Nephron (organoid): ENCODE results near the gene UBE2V1.
A peak's percentile ranks its signal among the peaks of the same experiment; 100 is the strongest.
"Not testable (repeated sequence)": the region's sequence is repeated elsewhere in the genome, so short reads cannot be mapped to it uniquely, and the experiment has no call there.

Experiments used
- H3K27ac Mint-ChIP-seq, 3 experiments: 2 replicates each; pipeline ENCODE4 v1.8.0; 2020; ENCODE audit warnings: mixed read lengths in 3 of 3, mild to moderate bottlenecking in 2 of 3, moderate library complexity in 1 of 3
- H3K27me3 Mint-ChIP-seq: 2 replicates; pipeline ENCODE4 v1.8.0; 2021; ENCODE audit warnings: low read depth, mild to moderate bottlenecking, moderate library complexity, mixed read lengths
- H3K36me3 Mint-ChIP-seq: 2 replicates; pipeline ENCODE4 v1.8.0; 2020; ENCODE audit warnings: low read depth, mixed read lengths
- H3K4me1 Mint-ChIP-seq: 2 replicates; pipeline ENCODE4 v1.8.0; 2020; ENCODE audit warnings: mixed read lengths
- H3K4me3 Mint-ChIP-seq, 3 experiments: 2 replicates each; pipeline ENCODE4 v1.8.0; 2020; ENCODE audit warnings: mild to moderate bottlenecking in 3 of 3, mixed read lengths in 3 of 3, moderate library complexity in 2 of 3
- H3K9me3 Mint-ChIP-seq: 2 replicates; pipeline ENCODE4 v1.8.0; 2020; ENCODE audit warnings: mixed read lengths
- CTCF ChIP-seq, 3 experiments: fragments of 200-600 bp; sonication (generic); IDR thresholded peaks; one replicate each; pipeline ENCODE4 v1.5.0; 2021; ENCODE audit warnings: antibody characterized with exemption in 3 of 3; ENCODE audit not compliant: unreplicated experiment in 3 of 3

Gene UBE2V1

GRCh38 chr20:50112512-50113419 lies at the start of gene UBE2V1:
Gene UBE2V1, minus strand, starts transcription at chr20:50113150. Its CDS starts 22 bp downstream, at chr20:50113128.
- Mint-ChIP-seq H3K27me3 (no peaks in the 10 kb centered on the region), H3K4me1 (peaks cover 73% of the 10 kb centered on the region), H3K27ac (peak within 1 kb of the TSS; percentile 97 to 98 (median 98)), H3K4me3 (peak within 1 kb of the TSS; percentile 94 to 100 (median 99)), H3K36me3 (peaks cover 10% of the 10 kb centered on the region), H3K9me3 (no peaks in the 10 kb centered on the region)
- TF ChIP-seq CTCF (IDR thresholded peaks at IDR 0.05; ENCODE audit: unreplicated experiment in 3 of 3): no peak

- H3K4me3 Mint-ChIP-seq, H3K27me3 Mint-ChIP-seq: not testable (repeated sequence)
Measured at GRCh38 chr20:50161494-50161893, 48.5 kb upstream of the UBE2V1 start.

GRCh38 chr20:50153500-50154377 lies 40.8 kb upstream of the UBE2V1 start, which contains the start of gene PEDS1:
Gene PEDS1, minus strand, starts transcription at chr20:50153723. Its CDS starts 86 bp downstream, at chr20:50153637.
- peaks cover 6% of the 10 kb centered on the region for H3K36me3 Mint-ChIP-seq
- no peak for TF ChIP-seq CTCF (IDR thresholded peaks at IDR 0.05; ENCODE audit: unreplicated experiment in 3 of 3)
- H3K27me3 Mint-ChIP-seq: peaks cover 4% of the 10 kb centered on the region
- H3K27ac Mint-ChIP-seq: peak within 1 kb of the TSS; percentile 49 to 72 (median 55)
- no peaks in the 10 kb centered on the region for H3K9me3 Mint-ChIP-seq
- H3K4me1 Mint-ChIP-seq: peaks cover 48% of the 10 kb centered on the region
- H3K4me3 Mint-ChIP-seq: peak within 1 kb of the TSS; percentile 86 to 90 (median 87)

More at GRCh38 chr20:50161494-50161893, 48.5 kb upstream of the UBE2V1 start:
- not testable (repeated sequence) for H3K27ac Mint-ChIP-seq, H3K9me3 Mint-ChIP-seq, H3K36me3 Mint-ChIP-seq
- H3K4me1 Mint-ChIP-seq: peaks cover 20% of the 10 kb centered on the region

GRCh38 chr20:50153153-50153499 lies 40.2 kb upstream of the UBE2V1 start:
- H3K4me3 Mint-ChIP-seq: peak overlapping the region; percentile 86 to 88 (median 87)

GRCh38 chr20:50152394-50153152 lies 39.6 kb upstream of the UBE2V1 start:
- H3K36me3 Mint-ChIP-seq: peaks cover 7% of the 10 kb centered on the region
- H3K4me1 Mint-ChIP-seq: peaks cover 55% of the 10 kb centered on the region
- TF ChIP-seq CTCF (IDR thresholded peaks at IDR 0.05; ENCODE audit: unreplicated experiment in 3 of 3): no peak
- no peaks in the 10 kb centered on the region for H3K9me3 Mint-ChIP-seq
- H3K27ac Mint-ChIP-seq: peak overlapping the region; percentile 38 to 68 (median 55)
- H3K27me3 Mint-ChIP-seq: peaks cover 4% of the 10 kb centered on the region
- peak overlapping the region; percentile 86 to 88 (median 87) for H3K4me3 Mint-ChIP-seq

More at GRCh38 chr20:50153153-50153499, 40.2 kb upstream of the UBE2V1 start:
- no peak for TF ChIP-seq CTCF (IDR thresholded peaks at IDR 0.05; ENCODE audit: unreplicated experiment in 3 of 3)
- Mint-ChIP-seq H3K27ac (peak overlapping the region; percentile 8 to 68 (median 55)), H3K27me3 (peaks cover 4% of the 10 kb centered on the region), H3K4me1 (peaks cover 53% of the 10 kb centered on the region), H3K9me3 (no peaks in the 10 kb centered on the region), H3K36me3 (peaks cover 7% of the 10 kb centered on the region)
